Measurements from ENCODE around the gene MOCS1. TPM values are rescaled to one million over a fixed set of nuclear protein-coding genes. Genes with fewer than 3 reads are reported as not detected.

MOCS1 gene
- total and polyA plus RNA-seq, 11 donors: 16.4 to 40.3 (median 25.4) TPM

- intact Hi-C loops (cut with DNase I): no loop called here
- no peaks in the 10 kb centered on the region for H3K27me3 ChIP-seq
- H3K27ac ChIP-seq: peak overlapping the region in 2 of 12 donors; percentile 13 to 29
- H3K36me3 ChIP-seq: no peaks in the 10 kb centered on the region
- no peak overlapping the region for H3K4me3 ChIP-seq
- H3K9me3 ChIP-seq: peaks cover 0 to 4% (median 0%) of the 10 kb centered on the region in 12 donors
- H3K4me1 ChIP-seq: peaks cover 0 to 22% (median 7%) of the 10 kb centered on the region in 12 donors
- TF ChIP-seq POLR2A (IDR thresholded peaks at IDR 0.05): no peak
- no peak for TF ChIP-seq CTCF (IDR thresholded peaks at IDR 0.05)
- DNase-seq (no peak), ATAC-seq (peak in 1 of 4 donors; percentile 12)
- 51 to 62% (median 59%) methylated on average over 2 of the region's 2 CpGs for WGBS, 4 donors
Measured at GRCh38 chr6:39953076-39953618, 18.9 kb upstream of the MOCS1 start.

- peaks cover 0 to 22% (median 7%) of the 10 kb centered on the region in 12 donors for H3K4me1 ChIP-seq
- peak overlapping the region in 3 of 12 donors; percentile 13 to 60 (median 29) for H3K27ac ChIP-seq
- H3K27me3 ChIP-seq: no peaks in the 10 kb centered on the region
- no peak overlapping the region for H3K4me3 ChIP-seq
- no peak for TF ChIP-seq CTCF (IDR thresholded peaks at IDR 0.05)
- TF ChIP-seq POLR2A (IDR thresholded peaks at IDR 0.05): no peak
- no peaks in the 10 kb centered on the region for H3K36me3 ChIP-seq
- DNase-seq (no peak), ATAC-seq (peak; percentile 36 to 69 (median 46))
- intact Hi-C loops (cut with DNase I): no loop called here
- H3K9me3 ChIP-seq: peaks cover 0 to 4% (median 0%) of the 10 kb centered on the region in 12 donors
- 68 to 82% (median 74%) methylated on average over 4 of the region's 4 CpGs for WGBS, 4 donors
Measured at GRCh38 chr6:39952167-39952566, 17.9 kb upstream of the MOCS1 start.

- no peaks in the 10 kb centered on the region for H3K27me3 ChIP-seq
- peak overlapping the region in 3 of 12 donors; percentile 13 to 60 (median 29) for H3K27ac ChIP-seq
- H3K4me3 ChIP-seq: no peak overlapping the region
- no peaks in the 10 kb centered on the region for H3K36me3 ChIP-seq
- DNase-seq (no peak), ATAC-seq (peak; percentile 40 to 55 (median 46))
- peaks cover 0 to 4% (median 0%) of the 10 kb centered on the region in 12 donors for H3K9me3 ChIP-seq
- intact Hi-C loops (cut with DNase I): no loop called here
- 43 to 85% (median 69%) methylated on average over 1 of the region's 1 CpG for WGBS, 4 donors
- H3K4me1 ChIP-seq: peaks cover 0 to 22% (median 7%) of the 10 kb centered on the region in 12 donors
- TF ChIP-seq CTCF (IDR thresholded peaks at IDR 0.05): no peak
- TF ChIP-seq POLR2A (IDR thresholded peaks at IDR 0.05): no peak
Measured at GRCh38 chr6:39951716-39952115, 17.5 kb upstream of the MOCS1 start.

GRCh38 chr6:39951191-39951590, 16.9 kb upstream of the MOCS1 start:
- DNase-seq: no peak
- H3K27me3 ChIP-seq: no peaks in the 10 kb centered on the region
- intact Hi-C loops (cut with DNase I): no loop called here
- H3K9me3 ChIP-seq: peaks cover 0 to 4% (median 0%) of the 10 kb centered on the region in 12 donors
- H3K36me3 ChIP-seq: no peaks in the 10 kb centered on the region
- no peak overlapping the region for H3K4me3 ChIP-seq
- WGBS, 4 donors: 76 to 80% (median 78%) methylated on average over 5 of the region's 5 CpGs
- ATAC-seq: no peak
- TF ChIP-seq POLR2A (IDR thresholded peaks at IDR 0.05) (no peak), CTCF (IDR thresholded peaks at IDR 0.05) (no peak)
- H3K27ac ChIP-seq: peak overlapping the region in 1 of 12 donors; percentile 29
- H3K4me1 ChIP-seq: peaks cover 0 to 22% (median 7%) of the 10 kb centered on the region in 12 donors
